K562 (cell line): Measurements from ENCODE around the gene TMEFF2. TPM values are rescaled to one million over a fixed set of nuclear protein-coding genes. Genes with fewer than 3 reads are reported as not detected.

ENCODE experiments used
- ATAC-seq: fragments of 200-7000 bp; cut with Tn5 transposase; 3 replicates; pipeline ENCODE4 v1.9.1; 2020; ENCODE audit warnings: moderate library complexity
- BruUV-seq: library from RNA; stranded (reverse); fragments of 400-500 nt; replicated peaks from 2 replicates; lab custom pipeline; 2021; lab: Mats Ljungman, UMichigan
- CTCF ChIA-PET: fragments of 300-600 bp; formaldehyde crosslinking; extraction: SDS; loops from one replicate; lab custom pipeline; 2021; ENCODE audit warnings: low intra/inter-chr PET ratio; lab: Yijun Ruan, JAX
- POLR2A ChIA-PET: fragments of 300-600, 350-650 bp; sonication (Branson Sonifier 250); formaldehyde crosslinking; extraction: SDS; loops from one replicate; lab custom pipeline; 2021; ENCODE audit warnings: antibody characterized with exemption, inconsistent platforms; lab: Yijun Ruan, JAX
- DNase-seq, 4 experiments: peaks; one replicate each; pipeline versions ENCODE4 v3.0.0 to v3.0.0-alpha.2; 2011 to 2018; ENCODE audit warnings: low spot score in 3 of 4, mixed read lengths in 3 of 4; ENCODE audit errors: extremely low read depth in 1 of 4
- FAIRE-seq: peaks from 2 replicates; lab custom pipeline; 2011; peaks lifted over from hg19 to GRCh38; lab: Jason Lieb, UNC
- H2AFZ ChIP-seq: 2 replicates; pipeline ENCODE4 v1.6.0; 2011; ENCODE audit warnings: low read depth, low read length, control low read depth, inconsistent platforms
- H3K27ac ChIP-seq: fragments of 200-600 bp; 3 replicates; pipeline ENCODE4 v1.8.0; 2011; ENCODE audit warnings: low read depth, mild to moderate bottlenecking, control low read depth, inconsistent platforms, low read length, moderate library complexity, mixed read lengths; ENCODE audit errors: extremely low read depth
- H3K27me3 ChIP-seq, 2 experiments: fragments of 300-600 bp in 1 of 2; 2 replicates in 1 of 2; 3 replicates in 1 of 2; pipeline versions ENCODE4 v1.6.0 to v1.8.0; 2011; ENCODE audit warnings: inconsistent platforms in 2 of 2, low read length in 2 of 2, mild to moderate bottlenecking in 1 of 2, mixed read lengths in 1 of 2, moderate library complexity in 1 of 2; ENCODE audit not compliant: control insufficient read depth in 2 of 2, insufficient read depth in 2 of 2
- H3K36me3 ChIP-seq: fragments of 300-600 bp; 3 replicates; pipeline ENCODE4 v1.8.0; 2011; ENCODE audit warnings: mild to moderate bottlenecking, low read length, inconsistent platforms; ENCODE audit not compliant: control insufficient read depth, insufficient read depth
- H3K4me1 ChIP-seq, 2 experiments: fragments of 200-600 bp in 1 of 2; replicated peaks in 1 of 2; 2 replicates in 1 of 2; 3 replicates in 1 of 2; pipeline versions ENCODE4 v1.5.1 to v1.8.0; 2011; ENCODE audit warnings: inconsistent platforms in 2 of 2, low read length in 2 of 2, mild to moderate bottlenecking in 1 of 2, mixed read lengths in 1 of 2, moderate library complexity in 1 of 2; ENCODE audit not compliant: control insufficient read depth in 2 of 2, insufficient read depth in 2 of 2
- H3K4me2 ChIP-seq: 2 replicates; pipeline ENCODE4 v1.6.1; 2011; ENCODE audit warnings: low read length, control low read depth, inconsistent platforms, mixed read lengths; ENCODE audit not compliant: insufficient read depth
- H3K4me3 ChIP-seq: fragments of 200-600 bp; sonication (generic), shearing (Covaris generic); 2 replicates; pipeline ENCODE4 v1.5.1; 2016; ENCODE audit warnings: control low read depth, inconsistent platforms
- H3K79me2 ChIP-seq: fragments of 200-600 bp; 3 replicates; pipeline ENCODE4 v1.8.0; 2011; ENCODE audit warnings: low read length, inconsistent platforms; ENCODE audit not compliant: control insufficient read depth, insufficient read depth
- H3K9ac ChIP-seq, 2 experiments: 2 replicates each; pipeline versions ENCODE4 v1.6.0 to v1.6.1; 2011; ENCODE audit warnings: low read depth in 2 of 2, low read length in 2 of 2, control low read depth in 1 of 2, inconsistent platforms in 1 of 2, mild to moderate bottlenecking in 1 of 2, mixed read lengths in 1 of 2; ENCODE audit not compliant: insufficient read depth in 1 of 2
- H3K9me1 ChIP-seq: one replicate; pipeline ENCODE4 v1.6.0; 2011; ENCODE audit warnings: inconsistent platforms, mild to moderate bottlenecking, low read length, moderate library complexity; ENCODE audit not compliant: control insufficient read depth, insufficient read depth
- H3K9me3 ChIP-seq: replicated peaks from 2 replicates; pipeline ENCODE4 v1.5.1; 2011; ENCODE audit warnings: low read depth, low read length, inconsistent platforms; ENCODE audit not compliant: control insufficient read depth, insufficient read depth
- H4K20me1 ChIP-seq: replicated peaks from 2 replicates; pipeline ENCODE4 v1.6.1; 2011; ENCODE audit warnings: low read length, inconsistent platforms, mixed read lengths; ENCODE audit not compliant: control insufficient read depth, insufficient read depth
- ARHGAP35 ChIP-seq: fragments of 450-650 bp; IDR thresholded peaks from 2 replicates; pipeline ENCODE4 v1.6.1; 2018; ENCODE audit not compliant: partially characterized antibody
- ARID2 ChIP-seq: fragments of 450-650 bp; IDR thresholded peaks from 2 replicates; pipeline ENCODE4 v1.6.1; 2017; ENCODE audit warnings: antibody characterized with exemption, mild to moderate bottlenecking
- ARID3A ChIP-seq: IDR thresholded peaks from 2 replicates; pipeline ENCODE4 v1.6.1; 2012; ENCODE audit warnings: low read depth, low read length, improper control_type of control experiment, borderline replicate concordance
- EP300 ChIP-seq: IDR thresholded peaks from 2 replicates; pipeline ENCODE4 v1.6.1; 2012; ENCODE audit warnings: low read length, improper control_type of control experiment
- ETV1 ChIP-seq: fragments of 450-650 bp; conservative IDR thresholded peaks from 2 replicates; pipeline ENCODE4 v1.6.1; 2016; ENCODE audit warnings: missing genetic modification characterization, control low read depth, low read depth, missing compliant biosample characterization
- FOXP1 ChIP-seq: sonication (generic); formaldehyde crosslinking; IDR thresholded peaks from 2 replicates; pipeline ENCODE4 v1.8.0; 2022; ENCODE audit warnings: mild to moderate bottlenecking, missing genetic modification reagents
- MAFG ChIP-seq: fragments of 450-650 bp; conservative IDR thresholded peaks from 2 replicates; pipeline ENCODE4 v1.6.1; 2016; ENCODE audit warnings: missing genetic modification characterization, missing compliant biosample characterization
- MAZ ChIP-seq, 2 experiments: fragments of 450-650 bp in 1 of 2; sonication (generic) in 1 of 2; formaldehyde crosslinking; IDR thresholded peaks in 1 of 2; conservative IDR thresholded peaks in 1 of 2; 2 replicates each; pipeline versions ENCODE4 v1.4.0 to v1.5.0; 2020; ENCODE audit warnings: mild to moderate bottlenecking in 1 of 2, missing genetic modification reagents in 1 of 2
- PKNOX1 ChIP-seq: fragments of 450-650 bp; IDR thresholded peaks from 2 replicates; pipeline ENCODE4 v1.6.1; 2016
- PTBP1 ChIP-seq: fragments of 200-400 bp; formaldehyde crosslinking; IDR thresholded peaks from 2 replicates; pipeline ENCODE4 v1.6.1; 2017; ENCODE audit warnings: low read depth, low read length
- SMARCE1 ChIP-seq: fragments of 450-650 bp; IDR thresholded peaks from 2 replicates; pipeline ENCODE4 v1.7.1; 2016; ENCODE audit warnings: mild to moderate bottlenecking
- WHSC1 ChIP-seq: IDR thresholded peaks from one replicate; pipeline ENCODE4 v1.6.1; 2012; ENCODE audit warnings: low read length, control low read depth, inconsistent platforms
- ZNF324 ChIP-seq: fragments of 250-450 bp; sonication (Bioruptor Pico); IDR thresholded peaks from 2 replicates; pipeline ENCODE4 v1.4.0; 2020; ENCODE audit warnings: mild to moderate bottlenecking
- ZNF609 ChIP-seq: sonication (generic); formaldehyde crosslinking; IDR thresholded peaks from 2 replicates; pipeline ENCODE4 v1.8.1; 2023; ENCODE audit warnings: missing genetic modification reagents, mild to moderate bottlenecking, borderline replicate concordance
- ZNF764 ChIP-seq: fragments of 250-450 bp; sonication (Bioruptor Pico); IDR thresholded peaks from 2 replicates; pipeline ENCODE4 v1.4.0; 2020; ENCODE audit warnings: low read depth, mild to moderate bottlenecking, moderate library complexity
- WGBS: fragments of 100-300 bp; shearing (Covaris generic); methylation state at CpG from one replicate; pipeline ENCODE4 v1.1.6; 2016; ENCODE audit warnings: low coverage, mixed read lengths; ENCODE audit not compliant: insufficient coverage; ENCODE audit errors: missing lambda C conversion rate; 5-methylcytosine and 5-hydroxymethylcytosine counted together
- in situ Hi-C: fragments of 300-500 bp; cut with MboI; formaldehyde crosslinking; loops from 4 replicates; pipeline ENCODE4 v1.15.0; 2018; ENCODE audit warnings: inconsistent platforms, mixed read lengths
- intact Hi-C: fragments of 100-400 bp; cut with micrococcal nuclease; formaldehyde crosslinking; loops from 2 replicates; pipeline ENCODE4 v1.14.2; 2022
- polyA plus RNA-seq, 8 experiments: library from polyadenylated mRNA; depleted of rRNA in 4 of 8; stranded (reverse) in 5 of 8; unstranded in 3 of 8; fragments of >200 nt; fragmentation: Nextera tagmentation in 2 of 8; fragmentation: Illumina TruSeq in 1 of 8; extraction: Ambion mirVana in 2 of 8; extraction: Trizol in 1 of 8; gene quantifications; 2 replicates each; pipeline versions ENCODE4 v1.2.1 to v1.2.3, GENCODE V29; 2011 to 2014; ENCODE audit warnings: inconsistent platforms in 1 of 8, missing spikeins in 1 of 8
- total RNA-seq, 7 experiments: library from RNA; depleted of rRNA in 6 of 7; stranded (reverse); fragments of >200 nt in 6 of 7; fragmentation: Illumina TruSeq in 2 of 7; extraction: Trizol in 2 of 7; gene quantifications; 2 replicates each; pipeline versions ENCODE4 v1.2.1 to v1.2.3, GENCODE V29; 2011 to 2021; ENCODE audit warnings: low replicate concordance in 1 of 7

The TMEFF2 gene
- total and polyA plus RNA-seq, 9 of the 15 experiments (the other 6 are each of a cell fraction or from before 2014, with no cell fraction given): 1.4 TPM; not detected in 8

- no peak for TF ChIP-seq ZNF609 (CRISPR knock-in tag)
- no peak for TF ChIP-seq ARHGAP35
- TF ChIP-seq FOXP1 (CRISPR knock-in tag): no peak
- no peak for TF ChIP-seq MAZ (CRISPR knock-in tag; conservative IDR thresholded peaks at IDR 0.05 in 1 of 2, IDR thresholded peaks at IDR 0.05 in 1 of 2)
- no peak for TF ChIP-seq ETV1 (tag)
Measured at GRCh38 chr2:192206399-192206798, 11.7 kb upstream of the TMEFF2 start (continued).

GRCh38 chr2:192203876-192204275, 9.1 kb upstream of the TMEFF2 start:
- WGBS: 0% methylated on average over 1 of the region's 1 CpG
- H3K36me3 ChIP-seq: no peaks in the 10 kb centered on the region
- H4K20me1 ChIP-seq: no peaks in the 10 kb centered on the region
- H3K4me3 ChIP-seq: no peak overlapping the region
- no TSS peak for BruUV-seq
- H3K27ac ChIP-seq: no peak overlapping the region
- no peak overlapping the region for H3K9ac ChIP-seq
- no peaks in the 10 kb centered on the region for H3K4me1 ChIP-seq
- no peaks in the 10 kb centered on the region for H3K9me3 ChIP-seq
- no peak overlapping the region for H3K4me2 ChIP-seq
- intact Hi-C loops: no loop called here
- in situ Hi-C loops: no loop called here
- ChIA-PET CTCF (no interaction called here), POLR2A (no interaction called here)
- no peaks in the 10 kb centered on the region for H3K79me2 ChIP-seq
- no peak overlapping the region for H2AFZ ChIP-seq
- no peaks in the 10 kb centered on the region for H3K9me1 ChIP-seq
- H3K27me3 ChIP-seq: no peaks in the 10 kb centered on the region
- FAIRE-seq (no peak), ATAC-seq (no peak), DNase-seq (no peak)
- TF ChIP-seq ZNF764 (CRISPR knock-in tag) (no peak), ARID2 (no peak), WHSC1 (no peak), PTBP1 (no peak), PKNOX1 (no peak), MAFG (tag) (no peak), EP300 (no peak), SMARCE1 (no peak), ARID3A (no peak), ZNF324 (no peak)
